ENCODE data around the gene ARHGAP45. TPM values are rescaled to one million over a fixed set of nuclear protein-coding genes. Genes with fewer than 3 reads are reported as not detected.
A peak's percentile ranks its signal among the peaks of the same experiment; 100 is the strongest.

Gene ARHGAP45
- total RNA-seq, 4 donors from 2014 or later, result 82.6 to 187 (median 118) TPM

DNA sequence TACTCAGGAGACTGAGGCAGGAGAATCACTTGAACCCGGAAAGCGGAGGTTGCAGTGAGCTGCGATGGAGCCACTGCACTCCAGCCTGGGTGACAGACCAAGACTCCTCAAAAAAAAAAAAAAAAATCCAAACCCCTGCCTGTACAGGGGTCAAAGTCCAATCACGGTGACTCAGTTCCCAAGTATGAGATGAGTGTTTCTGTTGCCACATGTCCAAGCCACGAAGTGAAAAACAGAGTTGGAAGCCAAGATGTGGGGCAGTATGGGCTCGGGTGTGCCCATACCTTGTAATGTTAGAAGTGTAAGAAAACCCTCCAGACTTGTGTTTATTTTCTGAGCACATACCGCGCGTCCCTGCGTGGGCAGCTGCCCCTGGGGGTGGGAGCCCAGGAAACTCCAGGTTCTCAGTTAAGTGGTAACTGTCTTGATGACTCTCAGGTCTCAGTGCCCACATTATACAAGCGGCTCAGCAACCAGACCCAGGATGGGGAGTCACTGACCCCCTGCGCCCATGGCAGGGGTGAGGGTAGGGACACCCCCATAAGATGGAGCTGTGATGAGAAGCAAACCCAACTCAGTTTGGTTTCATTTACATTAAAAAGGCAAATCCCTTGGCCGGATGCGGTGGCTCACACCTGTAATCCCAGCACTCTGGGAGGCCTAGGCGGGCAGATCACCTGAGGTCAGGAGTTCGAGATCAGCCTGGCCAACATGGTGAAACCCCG lies 35.6 kb downstream of the ARHGAP45 start:
- Histone ChIP-seq H3K27me3 (no peaks in the 10 kb centered on the region), H3K4me3 (peak overlapping the region in 2 of 4 donors; percentile 15 to 94), H3K27ac (peak overlapping the region; percentile 79 to 100 (median 99)), H3K36me3 (peaks cover 0 to 25% (median 0%) of the 10 kb centered on the region in 3 donors), H3K4me1 (peaks cover 4 to 81% (median 31%) of the 10 kb centered on the region in 4 donors), H3K9me3 (no peaks in the 10 kb centered on the region)
- peak in 1 of 3 donors; percentile 87 for DNase-seq
- TF ChIP-seq POLR2A (IDR thresholded peaks at IDR 0.05) (peak in 1 of 2 donors; percentile 30), CTCF (IDR thresholded peaks at IDR 0.05) (no peak)

- Histone ChIP-seq H3K4me1 (peaks cover 4 to 77% (median 31%) of the 10 kb centered on the region in 4 donors), H3K27me3 (no peaks in the 10 kb centered on the region), H3K9me3 (no peaks in the 10 kb centered on the region), H3K27ac (peak overlapping the region; percentile 79 to 100 (median 99)), H3K4me3 (peak overlapping the region in 3 of 4 donors; percentile 17 to 96 (median 94)), H3K36me3 (peaks cover 0 to 30% (median 0%) of the 10 kb centered on the region in 3 donors)
- DNase-seq, result no peak
- TF ChIP-seq POLR2A (IDR thresholded peaks at IDR 0.05) (no peak), CTCF (IDR thresholded peaks at IDR 0.05) (no peak)
Observed at GRCh38 chr19:1103132-1103707, 36.3 kb downstream of the ARHGAP45 start.

DNA sequence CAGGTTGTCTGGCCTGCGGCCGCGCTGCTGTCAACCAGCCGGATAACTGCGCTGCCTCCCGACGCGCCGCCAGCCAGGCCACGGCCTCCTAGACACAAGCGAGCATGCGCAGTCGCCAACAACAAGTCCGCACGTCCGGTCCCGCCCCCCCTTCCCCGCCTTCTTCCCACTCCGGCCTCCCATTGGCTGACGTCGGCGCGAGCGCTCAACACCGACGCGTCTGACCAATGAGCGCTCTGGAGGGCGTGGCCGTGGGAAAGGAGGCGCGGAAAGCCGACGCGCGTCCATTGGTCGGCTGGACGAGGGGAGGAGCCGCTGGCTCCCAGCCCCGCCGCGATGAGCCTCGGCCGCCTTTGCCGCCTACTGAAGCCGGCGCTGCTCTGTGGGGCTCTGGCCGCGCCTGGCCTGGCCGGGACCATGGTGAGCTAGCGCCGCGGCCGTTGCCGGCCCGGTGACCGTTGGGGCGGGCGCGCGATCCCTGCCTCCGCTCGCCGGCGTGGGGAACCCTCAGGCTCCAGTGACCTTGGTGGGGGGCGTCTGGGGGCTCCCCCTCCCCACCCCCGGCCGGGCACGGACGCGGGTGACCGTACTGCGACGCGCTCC lies 36.8 kb downstream of the ARHGAP45 start, which contains the start of gene GPX4:
GPX4 (plus strand) TSS at position 287 of the 603 bp plus-strand sequence; CDS start at position 337, 50 bp downstream.
- TF ChIP-seq POLR2A (IDR thresholded peaks at IDR 0.05), result peak; percentile 98 to 99
- peak in 1 of 6 experiments; percentile 16 for TF ChIP-seq CTCF (IDR thresholded peaks at IDR 0.05)
- Histone ChIP-seq H3K4me3 (peak within 1 kb of the TSS; percentile 94 to 97 (median 95)), H3K4me1 (peaks cover 4 to 71% (median 31%) of the 10 kb centered on the region in 4 donors), H3K9me3 (no peaks in the 10 kb centered on the region), H3K27ac (peak within 1 kb of the TSS; percentile 98 to 100 (median 100)), H3K27me3 (no peaks in the 10 kb centered on the region), H3K36me3 (peaks cover 0 to 36% (median 0%) of the 10 kb centered on the region in 3 donors)
- peak; percentile 99 to 100 (median 100) for DNase-seq

DNA sequence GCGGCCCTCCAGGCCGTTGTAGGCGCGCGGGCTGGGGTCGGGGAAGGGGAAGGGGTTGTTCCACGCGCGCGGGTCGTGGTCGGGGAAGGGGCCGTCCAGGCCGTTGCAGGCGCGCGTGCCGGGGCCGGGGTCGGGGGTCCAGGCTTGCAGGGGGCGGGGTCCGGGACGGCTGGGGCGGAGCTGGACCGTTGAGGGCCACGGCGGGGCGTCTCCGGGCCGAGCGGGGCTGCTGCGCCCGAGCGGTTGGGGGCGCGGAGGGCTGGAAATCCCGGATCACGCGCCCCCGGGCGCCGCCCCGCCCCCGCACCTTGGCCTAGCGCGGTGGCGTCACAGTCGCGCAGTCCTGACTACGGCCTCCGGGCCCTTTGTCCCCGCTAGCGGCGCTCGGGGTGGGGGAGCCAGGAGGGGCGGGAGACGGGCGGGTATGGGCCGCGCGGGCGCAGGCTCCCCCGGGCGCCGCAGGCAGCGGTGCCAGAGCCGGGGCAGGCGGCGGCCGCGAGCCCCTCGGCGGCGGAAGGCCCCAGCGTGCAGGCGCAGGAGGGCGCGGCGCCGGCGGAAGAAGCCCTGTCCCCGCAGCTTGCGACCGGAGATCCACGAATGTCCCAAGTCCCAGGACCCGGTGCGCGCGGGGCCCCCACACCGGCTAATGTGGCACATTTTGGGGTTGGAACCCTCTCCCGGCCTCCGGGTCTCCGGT lies 37.5 kb downstream of the ARHGAP45 start:
- DNase-seq, result peak; percentile 73 to 90 (median 89)

More for the DNA sequence above, 37.5 kb downstream of the ARHGAP45 start:
- Histone ChIP-seq H3K27ac (peak overlapping the region; percentile 98 to 100 (median 100)), H3K4me3 (peak overlapping the region; percentile 94 to 97 (median 95)), H3K27me3 (no peaks in the 10 kb centered on the region), H3K4me1 (peaks cover 4 to 64% (median 31%) of the 10 kb centered on the region in 4 donors), H3K9me3 (no peaks in the 10 kb centered on the region), H3K36me3 (peaks cover 0 to 43% (median 0%) of the 10 kb centered on the region in 3 donors)
- TF ChIP-seq POLR2A (IDR thresholded peaks at IDR 0.05), result peak in 1 of 2 donors; percentile 2
- TF ChIP-seq CTCF (IDR thresholded peaks at IDR 0.05), result no peak

Measured in Peyer's patch (tissue), 4 donors.